WI38 (cell line): ENCODE results near the gene LCN1.

ENCODE experiments used
- H3K4me3 ChIP-seq: 2 replicates; pipeline ENCODE4 v1.5.1; 2011; ENCODE audit warnings: low read depth, mild to moderate bottlenecking, control low read depth, low read length
- CTCF ChIP-seq: IDR thresholded peaks from 2 replicates; pipeline ENCODE4 v1.5.1; 2012; ENCODE audit warnings: low read depth, mild to moderate bottlenecking, control low read depth, low read length

The LCN1 gene

GRCh38 chr9:135566552-135566951, 45.3 kb downstream of the LCN1 start:
- no peak overlapping the region for H3K4me3 ChIP-seq
- no peak for TF ChIP-seq CTCF

GRCh38 chr9:135567311-135567710, 46.1 kb downstream of the LCN1 start:
- H3K4me3 ChIP-seq, result no peak overlapping the region
- TF ChIP-seq CTCF, result no peak

- TF ChIP-seq CTCF, result no peak
- H3K4me3 ChIP-seq, result no peak overlapping the region
These were observed 46.8 kb downstream of the LCN1 start for GRCh38 chr9:135568026-135568425.

- H3K4me3 ChIP-seq, result no peak overlapping the region
- TF ChIP-seq CTCF, result no peak
These were observed 49.2 kb downstream of the LCN1 start for GRCh38 chr9:135570456-135570855.

- TF ChIP-seq CTCF, result no peak
- H3K4me3 ChIP-seq, result no peak overlapping the region
These were observed 51.0 kb downstream of the LCN1 start for GRCh38 chr9:135572233-135572632.

- no peak overlapping the region for H3K4me3 ChIP-seq
- no peak for TF ChIP-seq CTCF
These were observed 51.9 kb downstream of the LCN1 start for GRCh38 chr9:135573124-135573523.

- no peak for TF ChIP-seq CTCF
- H3K4me3 ChIP-seq, result no peak overlapping the region
These were observed 53.1 kb downstream of the LCN1 start for GRCh38 chr9:135574331-135574730.

- H3K4me3 ChIP-seq, result no peak overlapping the region
- no peak for TF ChIP-seq CTCF
These were observed 53.7 kb downstream of the LCN1 start for GRCh38 chr9:135574943-135575342.
